HCT116 (cell line): ENCODE results near the gene FBXO24. TPM values are rescaled to one million over a fixed set of nuclear protein-coding genes. Genes with fewer than 3 reads are reported as not detected.
A peak's percentile ranks its signal among the peaks of the same experiment; 100 is the strongest.

Experiments used
- ATAC-seq: fragments of 200-7000 bp; cut with Tn5 transposase; 2 replicates; pipeline ENCODE4 v1.9.1; 2020; ENCODE audit warnings: mild to moderate bottlenecking, moderate library complexity
- BruUV-seq: library from RNA; stranded (reverse); fragments of 400-500 nt; replicated peaks from 2 replicates; lab custom pipeline; 2021; lab: Mats Ljungman, UMichigan
- CTCF ChIA-PET: fragments of 300-600 bp; sonication (Branson Sonifier 250); formaldehyde crosslinking; loops from one replicate; lab custom pipeline; 2021; ENCODE audit warnings: antibody characterized with exemption; lab: Charles Lee
- POLR2A ChIA-PET: fragments of 300-600, 350-600 bp; sonication (Branson Sonifier 250); formaldehyde crosslinking; loops from one replicate; lab custom pipeline; 2021; ENCODE audit warnings: antibody characterized with exemption; lab: Charles Lee
- RAD21 ChIA-PET, 2 experiments: fragments of 300-600 bp; sonication (Branson Sonifier 250); formaldehyde crosslinking; loops; one replicate each; lab custom pipeline; 2023; ENCODE audit warnings: low total read pairs in 2 of 2; ENCODE audit not compliant: uncharacterized antibody in 2 of 2, unreplicated experiment in 2 of 2, low non-redundant PET in 1 of 2; lab: Charles Lee
- DNase-seq: peaks from one replicate; pipeline ENCODE4 v3.0.0-alpha.2; 2010; ENCODE audit warnings: low read depth, low spot score
- H2AFZ ChIP-seq: fragments of 200-600 bp; shearing (Covaris generic), sonication (generic); 2 replicates; pipeline ENCODE4 v1.6.1; 2017; ENCODE audit warnings: low read depth, mixed run types, mixed read lengths, antibody characterized with exemption, low read length; ENCODE audit not compliant: poor library complexity, severe bottlenecking
- H3K27ac ChIP-seq: 2 replicates; pipeline ENCODE4 v1.5.1; 2012; ENCODE audit warnings: low read depth, low read length
- H3K27me3 ChIP-seq: fragments of 200-600 bp; sonication (generic); 2 replicates; pipeline ENCODE4 v1.6.1; 2016; ENCODE audit warnings: mixed run types, low read length, mixed read lengths; ENCODE audit not compliant: insufficient read depth
- H3K36me3 ChIP-seq, 2 experiments: fragments of 200-500 bp in 1 of 2; fragments of 200-600 bp in 1 of 2; sonication (Bioruptor generic) in 1 of 2; sonication (generic) in 1 of 2; 2 replicates each; pipeline versions ENCODE4 v1.5.1 to v1.6.1; 2014 to 2016; ENCODE audit warnings: low read length in 2 of 2, inconsistent platforms in 1 of 2, mixed read lengths in 1 of 2, mixed run types in 1 of 2; ENCODE audit not compliant: insufficient read depth in 2 of 2, control insufficient read depth in 1 of 2
- H3K4me1 ChIP-seq, 2 experiments: fragments of 200-600 bp in 1 of 2; sonication (generic) in 1 of 2; 2 replicates each; pipeline versions ENCODE4 v1.5.1 to v1.6.1; 2012 to 2017; ENCODE audit warnings: low read length in 2 of 2, inconsistent platforms in 1 of 2, mild to moderate bottlenecking in 1 of 2, mixed read lengths in 1 of 2, mixed run types in 1 of 2, moderate library complexity in 1 of 2; ENCODE audit not compliant: insufficient read depth in 2 of 2, control insufficient read depth in 1 of 2
- H3K4me2 ChIP-seq: fragments of 200-600 bp; sonication (generic); 2 replicates; pipeline ENCODE4 v1.6.1; 2017; ENCODE audit warnings: mixed run types, low read length, mixed read lengths
- H3K4me3 ChIP-seq, 2 experiments: fragments of 200-600 bp in 1 of 2; sonication (generic) in 1 of 2; replicated peaks in 1 of 2; 2 replicates each; pipeline ENCODE4 v1.5.1; 2011 to 2016; ENCODE audit warnings: low read length in 2 of 2, control low read depth in 1 of 2, low read depth in 1 of 2, mild to moderate bottlenecking in 1 of 2, mixed read lengths in 1 of 2, mixed run types in 1 of 2
- H3K79me2 ChIP-seq: fragments of 200-600 bp; sonication (generic); 2 replicates; pipeline ENCODE4 v1.6.1; 2017; ENCODE audit warnings: mild to moderate bottlenecking, mixed run types, low read length, moderate library complexity, mixed read lengths; ENCODE audit not compliant: insufficient read depth
- H3K9ac ChIP-seq: fragments of 200-600 bp; sonication (generic); 2 replicates; pipeline ENCODE4 v1.6.1; 2016; ENCODE audit warnings: low read length, mixed read lengths
- H3K9me2 ChIP-seq: fragments of 200-600 bp; sonication (generic), shearing (Covaris generic); 2 replicates; pipeline ENCODE4 v1.6.1; 2017; ENCODE audit warnings: mixed run types, mild to moderate bottlenecking, moderate library complexity; ENCODE audit not compliant: insufficient read depth
- H3K9me3 ChIP-seq, 2 experiments: fragments of 200-500 bp in 1 of 2; fragments of 200-600 bp in 1 of 2; sonication (Bioruptor generic) in 1 of 2; sonication (generic) in 1 of 2; 2 replicates each; pipeline ENCODE4 v1.6.1; 2014 to 2017; ENCODE audit warnings: low read length in 2 of 2, mixed read lengths in 2 of 2, inconsistent platforms in 1 of 2, low read depth in 1 of 2, mild to moderate bottlenecking in 1 of 2, mixed run types in 1 of 2, moderate library complexity in 1 of 2; ENCODE audit not compliant: control insufficient read depth in 1 of 2, insufficient read depth in 1 of 2
- H4K20me1 ChIP-seq: fragments of 200-600 bp; sonication (generic), shearing (Covaris generic); 2 replicates; pipeline ENCODE4 v1.6.1; 2017; ENCODE audit warnings: mixed run types, mild to moderate bottlenecking, moderate library complexity; ENCODE audit not compliant: insufficient read depth
- CBX3 ChIP-seq: IDR thresholded peaks from 2 replicates; pipeline ENCODE4 v1.6.1; 2012; ENCODE audit warnings: low read depth
- CEBPB ChIP-seq: IDR thresholded peaks from 2 replicates; pipeline ENCODE4 v1.6.1; 2012; ENCODE audit warnings: low read depth
- CTCF ChIP-seq, 3 experiments: fragments of 200-600 bp in 1 of 3; sonication (generic) in 1 of 3; IDR thresholded peaks in 2 of 3; conservative IDR thresholded peaks in 1 of 3; 2 replicates each; pipeline ENCODE4 v1.5.1; 2012 to 2017; ENCODE audit warnings: low read depth in 2 of 3, low read length in 2 of 3, antibody characterized with exemption in 1 of 3, borderline replicate concordance in 1 of 3, control low read depth in 1 of 3, mild to moderate bottlenecking in 1 of 3, mixed read lengths in 1 of 3, mixed run types in 1 of 3, moderate library complexity in 1 of 3; ENCODE audit not compliant: insufficient read depth in 1 of 3
- ELF1 ChIP-seq: IDR thresholded peaks from 2 replicates; pipeline ENCODE4 v1.6.1; 2012; ENCODE audit warnings: low read depth, borderline replicate concordance
- EZH2 ChIP-seq: fragments of 200-600 bp; sonication (generic); IDR thresholded peaks from 2 replicates; pipeline ENCODE4 v1.6.1; 2017; ENCODE audit warnings: antibody characterized with exemption, mixed run types
- EZH2phosphoT487 ChIP-seq: fragments of 200-600 bp; IDR thresholded peaks from 2 replicates; pipeline ENCODE4 v1.6.1; 2018; ENCODE audit warnings: antibody characterized with exemption, borderline replicate concordance
- FOSL1 ChIP-seq: IDR thresholded peaks from 2 replicates; pipeline ENCODE4 v1.6.1; 2012; ENCODE audit warnings: low read depth
- JUND ChIP-seq: IDR thresholded peaks from 2 replicates; pipeline ENCODE4 v1.6.1; 2012
- POLR2AphosphoS5 ChIP-seq: IDR thresholded peaks from 2 replicates; pipeline ENCODE4 v1.6.1; 2011; ENCODE audit warnings: mild to moderate bottlenecking, low read depth, low read length, moderate library complexity
- RAD21 ChIP-seq: IDR thresholded peaks from 2 replicates; pipeline ENCODE4 v1.6.1; 2012; ENCODE audit warnings: low read depth, mild to moderate bottlenecking
- SIN3A ChIP-seq: IDR thresholded peaks from 2 replicates; pipeline ENCODE4 v1.6.1; 2012; ENCODE audit warnings: low read depth
- SRF ChIP-seq: IDR thresholded peaks from 2 replicates; pipeline ENCODE4 v1.6.1; 2012; ENCODE audit warnings: low read depth
- TCF7L2 ChIP-seq: IDR thresholded peaks from 2 replicates; pipeline ENCODE4 v1.7.0; 2011; ENCODE audit warnings: borderline replicate concordance, inconsistent platforms; ENCODE audit not compliant: insufficient read depth, insufficient read length; ENCODE audit errors: extremely low read depth
- intact Hi-C: fragments of 100-400 bp; cut with micrococcal nuclease; formaldehyde crosslinking; loops from 2 replicates; pipeline ENCODE4 v1.10.0; 2022
- total RNA-seq: library from RNA; stranded (reverse); gene quantifications from one replicate; pipeline ENCODE4 v1.2.1, GENCODE V29; 2021; ENCODE audit not compliant: unreplicated experiment

FBXO24 gene
- total RNA-seq, 1 experiment from 2014 or later = 2.1 TPM

- no peak overlapping the region for H2AFZ ChIP-seq
- H3K27ac ChIP-seq = peak overlapping the region; percentile 70; the same call in 1 of the 2 replicates
- TF ChIP-seq SRF (no peak), ELF1 (no peak), CBX3 (no peak), RAD21 (no peak), JUND (no peak), FOSL1 (no peak), POLR2AphosphoS5 (no peak), CEBPB (no peak), TCF7L2 (no peak), CTCF (IDR thresholded peaks at IDR 0.05 in 2 of 3, conservative IDR thresholded peaks at IDR 0.05 in 1 of 3; ENCODE audit: borderline replicate concordance in 1 of 3, insufficient read depth in 1 of 3, low read depth in 2 of 3, low read length in 2 of 3) (no peak), SIN3A (no peak), EZH2phosphoT487 (no peak), EZH2 (no peak)
- no peaks in the 10 kb centered on the region for H4K20me1 ChIP-seq
- RAD21 ChIA-PET = no interaction called here
- H3K9me3 ChIP-seq = no peaks in the 10 kb centered on the region
- peaks cover 0 to 23% of the 10 kb centered on the region in 2 experiments; a peak in 3 of 4 replicates for H3K4me1 ChIP-seq
- POLR2A ChIA-PET = interaction anchor here (0.8 to 1.0 kb wide), 2 partner anchors 15 to 21 kb away, joined by 3 read pairs; partner anchors contain the start of gene MOSPD3
- BruUV-seq = no TSS peak
- CTCF ChIA-PET = no interaction called here
- H3K4me3 ChIP-seq = peak overlapping the region; percentile 69 to 89
- no peak for DNase-seq
- H3K9me2 ChIP-seq = no peaks in the 10 kb centered on the region
- no peaks in the 10 kb centered on the region for H3K36me3 ChIP-seq
- no peaks in the 10 kb centered on the region for H3K27me3 ChIP-seq
- peak overlapping the region; percentile 100 for H3K4me2 ChIP-seq
- ATAC-seq = no peak
- H3K79me2 ChIP-seq = peaks cover 5% of the 10 kb centered on the region; the same call in 1 of the 2 replicates
- H3K9ac ChIP-seq = peak overlapping the region; percentile 96
- intact Hi-C loops = no loop called here
Observed at GRCh38 chr7:100627238-100627549, 41.1 kb downstream of the FBXO24 start.
